Gastrocnemius medialis (tissue), 4 donors: ENCODE data around the gene MORN3.

Experiments used
- CTCF ChIP-seq, 5 experiments: fragments of 450-650 bp in 3 of 5; fragments of 200-600 bp in 2 of 5; sonication (generic) in 2 of 5; IDR thresholded peaks in 4 of 5; conservative IDR thresholded peaks in 1 of 5; 1 replicate in 4 of 5; 2 replicates in 1 of 5; pipeline ENCODE4 v1.5.1; 2016 to 2019; ENCODE audit warnings: antibody characterized with exemption in 5 of 5, mild to moderate bottlenecking in 3 of 5, moderate library complexity in 3 of 5
- POLR2A ChIP-seq, 2 donors: fragments of 450-650 bp; IDR thresholded peaks; one replicate each; pipeline ENCODE4 v1.6.1; 2017; ENCODE audit warnings: antibody characterized with exemption in 2 of 2, mild to moderate bottlenecking in 2 of 2, moderate library complexity in 2 of 2

DNA sequence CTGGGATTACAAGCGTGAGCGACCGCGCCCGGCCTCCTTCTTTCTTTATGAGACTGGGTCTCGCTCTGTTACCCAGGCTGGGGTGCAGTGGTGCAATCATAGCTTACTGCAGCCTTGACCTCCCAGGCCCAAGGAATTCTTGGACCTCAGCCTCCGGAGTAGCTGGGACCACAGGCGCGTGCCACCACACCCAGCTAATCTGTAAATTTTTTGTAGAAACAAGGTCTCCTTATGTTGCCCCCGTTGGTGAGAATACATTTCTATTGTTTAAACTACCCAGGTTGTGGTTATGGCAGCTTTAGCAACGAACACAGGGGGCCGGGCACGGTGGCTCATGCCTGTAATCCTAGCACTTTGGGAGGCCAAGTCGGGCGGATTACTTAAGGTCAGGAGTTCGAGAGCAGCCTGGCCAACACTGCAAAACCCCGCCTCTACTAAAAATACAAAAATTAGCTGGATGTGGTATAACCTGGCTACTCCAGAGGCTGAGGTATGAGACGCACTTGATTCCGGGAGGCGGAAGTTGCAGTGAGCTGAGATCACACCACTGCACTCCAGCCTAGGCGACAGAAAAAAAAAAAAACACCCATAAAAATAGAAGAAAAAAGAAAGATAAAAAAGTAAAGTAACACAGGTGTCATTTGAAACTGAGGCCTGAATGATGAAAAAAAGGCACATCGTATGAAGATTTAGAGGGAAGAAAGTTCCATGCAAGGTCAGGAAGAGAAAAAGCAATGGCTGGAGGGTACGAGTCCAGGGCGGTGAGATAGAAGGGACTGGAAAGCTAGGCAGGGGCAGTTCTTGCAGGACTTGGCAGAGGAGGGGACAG lies 42.1 kb upstream of the MORN3 start:
- TF ChIP-seq CTCF (IDR thresholded peaks at IDR 0.05 in 4 of 5, conservative IDR thresholded peaks at IDR 0.05 in 1 of 5) = no peak
- TF ChIP-seq POLR2A (IDR thresholded peaks at IDR 0.05) = no peak
